Measurements from ENCODE around the gene SSR3.

Gene SSR3

GRCh38 chr3:156509189-156510174 lies 45.4 kb downstream of the SSR3 start:
- no peaks in the 10 kb centered on the region for H3K27me3 ChIP-seq (ENCODE audit: insufficient read depth, low read length, poor library complexity, severe bottlenecking)
- no peaks in the 10 kb centered on the region for H3K79me2 ChIP-seq (ENCODE audit: insufficient read depth, low read length)
- TF ChIP-seq CTCF (conservative IDR thresholded peaks at IDR 0.05; ENCODE audit: low read length) (peak; percentile 67), EZH2phosphoT487 (IDR thresholded peaks at IDR 0.05; ENCODE audit: borderline replicate concordance) (no peak)
- H3K9me2 ChIP-seq (replicated peaks; ENCODE audit: low read depth, low read length): no peaks in the 10 kb centered on the region
- H4K20me1 ChIP-seq (ENCODE audit: insufficient read depth, low read length, poor library complexity, severe bottlenecking): no peaks in the 10 kb centered on the region
- H3K4me1 ChIP-seq (ENCODE audit: insufficient read depth, low read length, poor library complexity, severe bottlenecking): no peaks in the 10 kb centered on the region
- no peak overlapping the region for H3K9ac ChIP-seq (ENCODE audit: low read depth, low read length, poor library complexity, severe bottlenecking)
- no peaks in the 10 kb centered on the region for H3K36me3 ChIP-seq (ENCODE audit: insufficient read depth, low read length)
- H3K4me3 ChIP-seq (ENCODE audit: low read length, poor library complexity, severe bottlenecking): no peak overlapping the region
- no peaks in the 10 kb centered on the region for H3K9me3 ChIP-seq (ENCODE audit: insufficient read depth, low read depth, low read length)
- H2AFZ ChIP-seq (ENCODE audit: low read length): peak overlapping the region; percentile 80
- no peaks in the 10 kb centered on the region for H3F3A ChIP-seq (ENCODE audit: low read depth)
- no peak overlapping the region for H3K4me2 ChIP-seq (ENCODE audit: low read depth, low read length, poor library complexity, severe bottlenecking)

GRCh38 chr3:156507285-156507684 lies 47.6 kb downstream of the SSR3 start:
- Histone ChIP-seq H2AFZ (ENCODE audit: low read length) (no peak overlapping the region), H3K79me2 (ENCODE audit: insufficient read depth, low read length) (no peaks in the 10 kb centered on the region), H3K4me2 (ENCODE audit: low read depth, low read length, poor library complexity, severe bottlenecking) (no peak overlapping the region), H3K27me3 (ENCODE audit: insufficient read depth, low read length, poor library complexity, severe bottlenecking) (no peaks in the 10 kb centered on the region), H3F3A (ENCODE audit: low read depth) (no peaks in the 10 kb centered on the region), H3K4me3 (ENCODE audit: low read length, poor library complexity, severe bottlenecking) (no peak overlapping the region), H3K4me1 (ENCODE audit: insufficient read depth, low read length, poor library complexity, severe bottlenecking) (no peaks in the 10 kb centered on the region), H4K20me1 (ENCODE audit: insufficient read depth, low read length, poor library complexity, severe bottlenecking) (no peaks in the 10 kb centered on the region), H3K9me3 (ENCODE audit: insufficient read depth, low read depth, low read length) (no peaks in the 10 kb centered on the region), H3K9me2 (replicated peaks; ENCODE audit: low read depth, low read length) (no peaks in the 10 kb centered on the region), H3K36me3 (ENCODE audit: insufficient read depth, low read length) (no peaks in the 10 kb centered on the region), H3K9ac (ENCODE audit: low read depth, low read length, poor library complexity, severe bottlenecking) (no peak overlapping the region)
- TF ChIP-seq CTCF (conservative IDR thresholded peaks at IDR 0.05; ENCODE audit: low read length): no peak
- TF ChIP-seq EZH2phosphoT487 (IDR thresholded peaks at IDR 0.05; ENCODE audit: borderline replicate concordance): no peak

GRCh38 chr3:156498307-156498706 lies 56.6 kb downstream of the SSR3 start:
- H3F3A ChIP-seq (ENCODE audit: low read depth): no peaks in the 10 kb centered on the region
- H2AFZ ChIP-seq (ENCODE audit: low read length): no peak overlapping the region
- TF ChIP-seq EZH2phosphoT487 (IDR thresholded peaks at IDR 0.05; ENCODE audit: borderline replicate concordance) (no peak), CTCF (conservative IDR thresholded peaks at IDR 0.05; ENCODE audit: low read length) (no peak)
- H3K9me3 ChIP-seq (ENCODE audit: insufficient read depth, low read depth, low read length): no peaks in the 10 kb centered on the region; the same call in 1 of the 2 replicates
- H3K4me1 ChIP-seq (ENCODE audit: insufficient read depth, low read length, poor library complexity, severe bottlenecking): no peaks in the 10 kb centered on the region
- H3K27me3 ChIP-seq (ENCODE audit: insufficient read depth, low read length, poor library complexity, severe bottlenecking): no peaks in the 10 kb centered on the region
- no peak overlapping the region for H3K4me2 ChIP-seq (ENCODE audit: low read depth, low read length, poor library complexity, severe bottlenecking)
- H3K79me2 ChIP-seq (ENCODE audit: insufficient read depth, low read length): no peaks in the 10 kb centered on the region
- H3K9ac ChIP-seq (ENCODE audit: low read depth, low read length, poor library complexity, severe bottlenecking): no peak overlapping the region
- no peaks in the 10 kb centered on the region for H3K36me3 ChIP-seq (ENCODE audit: insufficient read depth, low read length)
- H3K9me2 ChIP-seq (replicated peaks; ENCODE audit: low read depth, low read length): no peaks in the 10 kb centered on the region
- H3K4me3 ChIP-seq (ENCODE audit: low read length, poor library complexity, severe bottlenecking): no peak overlapping the region
- H4K20me1 ChIP-seq (ENCODE audit: insufficient read depth, low read length, poor library complexity, severe bottlenecking): no peaks in the 10 kb centered on the region
